K562 (cell line): ENCODE measurements around the gene TRIM65. TPM values are rescaled to one million over a fixed set of nuclear protein-coding genes. Genes with fewer than 3 reads are reported as not detected.

Experiments used
- BACH1 ChIP-seq: fragments of 200-800 bp; sonication (Bioruptor generic); IDR thresholded peaks from 2 replicates; pipeline ENCODE4 v1.6.1; 2016; ENCODE audit warnings: missing genetic modification characterization, missing compliant biosample characterization
- CBFA2T2 ChIP-seq: fragments of 450-650 bp; conservative IDR thresholded peaks from 2 replicates; pipeline ENCODE4 v1.6.1; 2017; ENCODE audit warnings: mild to moderate bottlenecking
- CCNT2 ChIP-seq: IDR thresholded peaks from 2 replicates; pipeline ENCODE4 v1.6.1; 2011; ENCODE audit warnings: borderline replicate concordance, low read depth, mild to moderate bottlenecking, moderate library complexity, mixed read lengths, low read length; ENCODE audit not compliant: insufficient read length; ENCODE audit errors: extremely low read depth
- DIDO1 ChIP-seq: fragments of 450-650 bp; IDR thresholded peaks from 2 replicates; pipeline ENCODE4 v1.6.1; 2016; ENCODE audit warnings: low read depth, missing biosample characterization, missing genetic modification characterization
- DNMT1 ChIP-seq: fragments of 450-650 bp; IDR thresholded peaks from 2 replicates; pipeline ENCODE4 v1.6.1; 2016; ENCODE audit warnings: antibody characterized with exemption, mild to moderate bottlenecking
- EP400 ChIP-seq: fragments of 450-650 bp; IDR thresholded peaks from 2 replicates; pipeline ENCODE4 v1.6.1; 2017; ENCODE audit warnings: antibody characterized with exemption, mild to moderate bottlenecking, moderate library complexity
- ETV1 ChIP-seq: fragments of 450-650 bp; conservative IDR thresholded peaks from 2 replicates; pipeline ENCODE4 v1.6.1; 2016; ENCODE audit warnings: missing genetic modification characterization, control low read depth, low read depth, missing compliant biosample characterization
- FOXA3 ChIP-seq, 2 experiments: fragments of 450-650 bp in 1 of 2; sonication (generic) in 1 of 2; formaldehyde crosslinking; IDR thresholded peaks in 1 of 2; conservative IDR thresholded peaks in 1 of 2; 2 replicates each; pipeline versions ENCODE4 v1.4.0 to v1.8.0; 2020 to 2022; ENCODE audit warnings: mild to moderate bottlenecking in 2 of 2, missing genetic modification reagents in 1 of 2
- MEF2D ChIP-seq: conservative IDR thresholded peaks from 2 replicates; pipeline ENCODE4 v1.6.1; 2016; ENCODE audit warnings: low read depth, missing genetic modification characterization, missing compliant biosample characterization
- NFXL1 ChIP-seq: fragments of 450-650 bp; formaldehyde crosslinking; IDR thresholded peaks from 2 replicates; pipeline ENCODE4 v1.4.0; 2021; ENCODE audit warnings: mild to moderate bottlenecking
- RCOR1 ChIP-seq, 2 experiments: IDR thresholded peaks; 2 replicates each; pipeline ENCODE4 v1.6.1; 2012; ENCODE audit warnings: low read depth in 2 of 2, low read length in 2 of 2, borderline replicate concordance in 1 of 2, improper control_type of control experiment in 1 of 2
- SLC30A9 ChIP-seq: fragments of 250-450 bp; sonication (Bioruptor Pico); IDR thresholded peaks from 2 replicates; pipeline ENCODE4 v1.8.0; 2022; ENCODE audit warnings: mild to moderate bottlenecking, moderate library complexity
- SMAD4 ChIP-seq: fragments of 250-450 bp; sonication (Bioruptor Pico); conservative IDR thresholded peaks from 2 replicates; pipeline ENCODE4 v1.8.0; 2021; ENCODE audit warnings: inconsistent platforms, mild to moderate bottlenecking, moderate library complexity
- TARDBP ChIP-seq: fragments of 450-650 bp; IDR thresholded peaks from 2 replicates; pipeline ENCODE4 v1.6.1; 2016
- ZC3H11A ChIP-seq: IDR thresholded peaks from 2 replicates; pipeline ENCODE4 v1.6.1; 2012; ENCODE audit warnings: low read depth, low read length, improper control_type of control experiment
- ZNF224 ChIP-seq: sonication (generic); formaldehyde crosslinking; IDR thresholded peaks from 2 replicates; pipeline ENCODE4 v1.8.0; 2022; ENCODE audit warnings: mild to moderate bottlenecking, missing genetic modification reagents
- ZNF347 ChIP-seq: fragments of 450-650 bp; formaldehyde crosslinking; IDR thresholded peaks from 2 replicates; pipeline ENCODE4 v1.4.0; 2020; ENCODE audit warnings: low read depth, mild to moderate bottlenecking, moderate library complexity
- ZNF551 ChIP-seq: fragments of 250-450 bp; sonication (Bioruptor Pico); IDR thresholded peaks from 2 replicates; pipeline ENCODE4 v1.5.0; 2021; ENCODE audit warnings: mild to moderate bottlenecking, moderate library complexity
- ZNF589 ChIP-seq: fragments of 200-800 bp; sonication (Bioruptor generic); IDR thresholded peaks from 2 replicates; pipeline ENCODE4 v1.6.1; 2016; ENCODE audit warnings: low read depth, missing genetic modification characterization, missing compliant biosample characterization
- polyA plus RNA-seq, 8 experiments: library from polyadenylated mRNA; depleted of rRNA in 4 of 8; stranded (reverse) in 5 of 8; unstranded in 3 of 8; fragments of >200 nt; fragmentation: Nextera tagmentation in 2 of 8; fragmentation: Illumina TruSeq in 1 of 8; extraction: Ambion mirVana in 2 of 8; extraction: Trizol in 1 of 8; gene quantifications; 2 replicates each; pipeline versions ENCODE4 v1.2.1 to v1.2.3, GENCODE V29; 2011 to 2014; ENCODE audit warnings: inconsistent platforms in 1 of 8, missing spikeins in 1 of 8
- total RNA-seq, 7 experiments: library from RNA; depleted of rRNA in 6 of 7; stranded (reverse); fragments of >200 nt in 6 of 7; fragmentation: Illumina TruSeq in 2 of 7; extraction: Trizol in 2 of 7; gene quantifications; 2 replicates each; pipeline versions ENCODE4 v1.2.1 to v1.2.3, GENCODE V29; 2011 to 2021; ENCODE audit warnings: low replicate concordance in 1 of 7
- TF ChIP-seq, protein P1 (sequence below): fragments of 250-450 bp; sonication (Bioruptor Pico); IDR thresholded peaks from 2 replicates; pipeline ENCODE4 v1.9.0; 2021; ENCODE audit warnings: mild to moderate bottlenecking, inconsistent platforms
- TF ChIP-seq, protein P2 (sequence below): fragments of 150-350 bp; conservative IDR thresholded peaks from 2 replicates; pipeline ENCODE4 v1.6.1; 2014; ENCODE audit warnings: low read length

TRIM65 gene
- total and polyA plus RNA-seq, 9 of the 15 experiments (the other 6 are each of a cell fraction or from before 2014, with no cell fraction given), result 2.8 to 45.7 (median 22.9) TPM

GRCh38 chr17:75843577-75844529 lies 52.9 kb downstream of the TRIM65 start, which contains the start of gene UNC13D (continued):
- peak in 1 of 2 experiments; percentile 12; a peak in 1 of 4 replicates for TF ChIP-seq FOXA3 (CRISPR knock-in tag; conservative IDR thresholded peaks at IDR 0.05 in 1 of 2, IDR thresholded peaks at IDR 0.05 in 1 of 2)
- peak; percentile 30 for TF ChIP-seq CCNT2
- peak; percentile 80; the same call in 1 of the 2 replicates for TF ChIP-seq SMAD4
- TF ChIP-seq, protein P1, sequence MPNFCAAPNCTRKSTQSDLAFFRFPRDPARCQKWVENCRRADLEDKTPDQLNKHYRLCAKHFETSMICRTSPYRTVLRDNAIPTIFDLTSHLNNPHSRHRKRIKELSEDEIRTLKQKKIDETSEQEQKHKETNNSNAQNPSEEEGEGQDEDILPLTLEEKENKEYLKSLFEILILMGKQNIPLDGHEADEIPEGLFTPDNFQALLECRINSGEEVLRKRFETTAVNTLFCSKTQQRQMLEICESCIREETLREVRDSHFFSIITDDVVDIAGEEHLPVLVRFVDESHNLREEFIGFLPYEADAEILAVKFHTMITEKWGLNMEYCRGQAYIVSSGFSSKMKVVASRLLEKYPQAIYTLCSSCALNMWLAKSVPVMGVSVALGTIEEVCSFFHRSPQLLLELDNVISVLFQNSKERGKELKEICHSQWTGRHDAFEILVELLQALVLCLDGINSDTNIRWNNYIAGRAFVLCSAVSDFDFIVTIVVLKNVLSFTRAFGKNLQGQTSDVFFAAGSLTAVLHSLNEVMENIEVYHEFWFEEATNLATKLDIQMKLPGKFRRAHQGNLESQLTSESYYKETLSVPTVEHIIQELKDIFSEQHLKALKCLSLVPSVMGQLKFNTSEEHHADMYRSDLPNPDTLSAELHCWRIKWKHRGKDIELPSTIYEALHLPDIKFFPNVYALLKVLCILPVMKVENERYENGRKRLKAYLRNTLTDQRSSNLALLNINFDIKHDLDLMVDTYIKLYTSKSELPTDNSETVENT (CRISPR knock-in tag), result peak; percentile 10; the same call in 1 of the 2 replicates
- peak in 1 of 2 experiments; percentile 65; a peak in 2 of 4 replicates for TF ChIP-seq RCOR1 (IDR thresholded peaks at IDR 0.05; ENCODE audit: borderline replicate concordance in 1 of 2, low read depth in 2 of 2, low read length in 2 of 2)
- no peak for TF ChIP-seq DIDO1 (tag)
- TF ChIP-seq DNMT1, result 0 out of 2 replicates have a peak, but pooled peaks have one; percentile 37
- TF ChIP-seq NFXL1 (CRISPR knock-in tag), result no peak
- TF ChIP-seq EP400, result peak; percentile 94
- no peak for TF ChIP-seq ZNF224 (CRISPR knock-in tag)
- no peak for TF ChIP-seq BACH1 (tag)
- TF ChIP-seq SLC30A9 (CRISPR knock-in tag), result no peak
- 0 out of 2 replicates have a peak, but pooled peaks have one; percentile 39 for TF ChIP-seq MEF2D (tag)
- no peak for TF ChIP-seq ZC3H11A
- no peak for TF ChIP-seq CBFA2T2
- no peak for TF ChIP-seq TARDBP
- peak; percentile 72; the same call in 1 of the 2 replicates for TF ChIP-seq ZNF589 (CRISPR knock-in tag)
- no peak for TF ChIP-seq ZNF347 (CRISPR knock-in tag)
- TF ChIP-seq, protein P2, sequence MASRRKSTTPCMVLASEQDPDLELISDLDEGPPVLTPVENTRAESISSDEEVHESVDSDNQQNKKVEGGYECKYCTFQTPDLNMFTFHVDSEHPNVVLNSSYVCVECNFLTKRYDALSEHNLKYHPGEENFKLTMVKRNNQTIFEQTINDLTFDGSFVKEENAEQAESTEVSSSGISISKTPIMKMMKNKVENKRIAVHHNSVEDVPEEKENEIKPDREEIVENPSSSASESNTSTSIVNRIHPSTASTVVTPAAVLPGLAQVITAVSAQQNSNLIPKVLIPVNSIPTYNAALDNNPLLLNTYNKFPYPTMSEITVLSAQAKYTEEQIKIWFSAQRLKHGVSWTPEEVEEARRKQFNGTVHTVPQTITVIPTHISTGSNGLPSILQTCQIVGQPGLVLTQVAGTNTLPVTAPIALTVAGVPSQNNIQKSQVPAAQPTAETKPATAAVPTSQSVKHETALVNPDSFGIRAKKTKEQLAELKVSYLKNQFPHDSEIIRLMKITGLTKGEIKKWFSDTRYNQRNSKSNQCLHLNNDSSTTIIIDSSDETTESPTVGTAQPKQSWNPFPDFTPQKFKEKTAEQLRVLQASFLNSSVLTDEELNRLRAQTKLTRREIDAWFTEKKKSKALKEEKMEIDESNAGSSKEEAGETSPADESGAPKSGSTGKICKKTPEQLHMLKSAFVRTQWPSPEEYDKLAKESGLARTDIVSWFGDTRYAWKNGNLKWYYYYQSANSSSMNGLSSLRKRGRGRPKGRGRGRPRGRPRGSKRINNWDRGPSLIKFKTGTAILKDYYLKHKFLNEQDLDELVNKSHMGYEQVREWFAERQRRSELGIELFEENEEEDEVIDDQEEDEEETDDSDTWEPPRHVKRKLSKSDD, result no peak
- peak; percentile 90 for TF ChIP-seq ETV1 (tag)
- TF ChIP-seq ZNF551, result no peak
